ENCODE data around the gene ANGPTL2.

ANGPTL2 gene

GRCh38 chr9:127074561-127075548 lies 47.6 kb downstream of the ANGPTL2 start:
- in situ Hi-C loops (cut with HindIII; ENCODE audit: low sequenced_read_pairs), result no loop called here
- no peak for TF ChIP-seq CTCF (IDR thresholded peaks at IDR 0.05; ENCODE audit: low read depth, low read length)
- DNase-seq (ENCODE audit: low read depth, low spot score), result no peak

GRCh38 chr9:127067603-127068220 lies 54.7 kb downstream of the ANGPTL2 start:
- in situ Hi-C loops (cut with HindIII; ENCODE audit: low sequenced_read_pairs), result no loop called here
- DNase-seq (ENCODE audit: low read depth, low spot score), result no peak

More at GRCh38 chr9:127074561-127075548, 47.6 kb downstream of the ANGPTL2 start:
- no peak overlapping the region for H3K4me3 ChIP-seq (ENCODE audit: low read depth, low read length)

GRCh38 chr9:127066851-127067136 lies 55.6 kb downstream of the ANGPTL2 start:
- in situ Hi-C loops (cut with HindIII; ENCODE audit: low sequenced_read_pairs), result no loop called here
- no peak for DNase-seq (ENCODE audit: low read depth, low spot score)

More at GRCh38 chr9:127067603-127068220, 54.7 kb downstream of the ANGPTL2 start:
- no peak for TF ChIP-seq CTCF (IDR thresholded peaks at IDR 0.05; ENCODE audit: low read depth, low read length)
- H3K4me3 ChIP-seq (ENCODE audit: low read depth, low read length), result no peak overlapping the region

GRCh38 chr9:127066060-127066850 lies 56.2 kb downstream of the ANGPTL2 start:
- in situ Hi-C loops (cut with HindIII; ENCODE audit: low sequenced_read_pairs), result no loop called here
- DNase-seq (ENCODE audit: low read depth, low spot score), result peak; percentile 20
- TF ChIP-seq CTCF (IDR thresholded peaks at IDR 0.05; ENCODE audit: low read depth, low read length), result no peak
- H3K4me3 ChIP-seq (ENCODE audit: low read depth, low read length), result no peak overlapping the region

More at GRCh38 chr9:127066851-127067136, 55.6 kb downstream of the ANGPTL2 start:
- TF ChIP-seq CTCF (IDR thresholded peaks at IDR 0.05; ENCODE audit: low read depth, low read length), result no peak
- no peak overlapping the region for H3K4me3 ChIP-seq (ENCODE audit: low read depth, low read length)

GRCh38 chr9:127065592-127065991 lies 56.8 kb downstream of the ANGPTL2 start:
- in situ Hi-C loops (cut with HindIII; ENCODE audit: low sequenced_read_pairs), result no loop called here

More at GRCh38 chr9:127065592-127065991, 56.8 kb downstream of the ANGPTL2 start:
- H3K4me3 ChIP-seq (ENCODE audit: low read depth, low read length), result no peak overlapping the region
- no peak for TF ChIP-seq CTCF (IDR thresholded peaks at IDR 0.05; ENCODE audit: low read depth, low read length)
- peak; percentile 40 for DNase-seq (ENCODE audit: low read depth, low spot score)
